B cell (primary cell): Measurements from ENCODE around the gene C17orf114.

ENCODE experiments used
- CTCF ChIP-seq: fragments of 200-600 bp; IDR thresholded peaks from one replicate; pipeline ENCODE4 v1.8.0; 2022; ENCODE audit warnings: antibody characterized with exemption, mild to moderate bottlenecking
- EZH2 ChIP-seq: IDR thresholded peaks from 2 replicates; pipeline ENCODE4 v1.6.1; 2012; ENCODE audit warnings: borderline replicate concordance, low read depth, mild to moderate bottlenecking, moderate library complexity, low read length; ENCODE audit not compliant: insufficient read depth, poor library complexity, severe bottlenecking

GRCh38 chr17:4788807-4789700, 13.1 kb downstream of the C17orf114 start, which contains the start of gene GLTPD2:
- TF ChIP-seq CTCF (no peak), EZH2 (no peak)
